SK-N-SH treated with all-trans-retinoic acid at 6 μM for 48 hours (cell line): ENCODE results near the gene ZNF829.

ENCODE experiments used
- ATAC-seq: fragments of 200-7000 bp; cut with Tn5 transposase; 3 replicates; pipeline ENCODE4 v1.9.1; 2020; ENCODE audit warnings: mild to moderate bottlenecking, moderate library complexity
- ARNTL ChIP-seq: fragments of 450-650 bp; formaldehyde crosslinking; IDR thresholded peaks from 2 replicates; pipeline ENCODE4 v1.5.0; 2020; ENCODE audit warnings: low read depth, mild to moderate bottlenecking, moderate library complexity, borderline replicate concordance
- BACH2 ChIP-seq: fragments of 250-450 bp; sonication (Bioruptor Pico); IDR thresholded peaks from 2 replicates; pipeline ENCODE4 v1.9.0; 2021; ENCODE audit warnings: mild to moderate bottlenecking, borderline replicate concordance
- CREB5 ChIP-seq: fragments of 250-450 bp; sonication (Bioruptor Pico); IDR thresholded peaks from 2 replicates; pipeline ENCODE4 v1.5.1; 2020; ENCODE audit warnings: low read depth, mild to moderate bottlenecking, moderate library complexity
- CSDC2 ChIP-seq: fragments of 250-450 bp; sonication (Bioruptor Pico); IDR thresholded peaks from 2 replicates; pipeline ENCODE4 v1.5.0; 2020; ENCODE audit warnings: mild to moderate bottlenecking, moderate library complexity
- CSRNP3 ChIP-seq: fragments of 250-450 bp; sonication (Bioruptor Pico); IDR thresholded peaks from 2 replicates; pipeline ENCODE4 v1.5.1; 2021; ENCODE audit warnings: mild to moderate bottlenecking, moderate library complexity
- GLIS3 ChIP-seq: fragments of 250-450 bp; sonication (Bioruptor Pico); IDR thresholded peaks from 2 replicates; pipeline ENCODE4 v1.5.0; 2020; ENCODE audit warnings: mild to moderate bottlenecking, moderate library complexity
- ISL1 ChIP-seq: fragments of 250-450 bp; sonication (Bioruptor Pico); IDR thresholded peaks from 2 replicates; pipeline ENCODE4 v2.1.2; 2022; ENCODE audit warnings: mild to moderate bottlenecking, moderate library complexity
- PATZ1 ChIP-seq: fragments of 250-450 bp; sonication (Bioruptor Pico); IDR thresholded peaks from 2 replicates; pipeline ENCODE4 v1.8.0; 2020; ENCODE audit warnings: mild to moderate bottlenecking, moderate library complexity, borderline replicate concordance
- POU6F1 ChIP-seq: fragments of 250-450 bp; sonication (Bioruptor Pico); IDR thresholded peaks from 2 replicates; pipeline ENCODE4 v1.8.0; 2021; ENCODE audit warnings: low read depth, mild to moderate bottlenecking, moderate library complexity, borderline replicate concordance
- PPARA ChIP-seq: fragments of 250-450 bp; sonication (Bioruptor Pico); IDR thresholded peaks from 2 replicates; pipeline ENCODE4 v1.5.0; 2020; ENCODE audit warnings: mild to moderate bottlenecking, borderline replicate concordance
- RARB ChIP-seq: fragments of 250-450 bp; sonication (Bioruptor Pico); IDR thresholded peaks from 2 replicates; pipeline ENCODE4 v1.8.0; 2021; ENCODE audit warnings: mild to moderate bottlenecking, moderate library complexity
- SNAI2 ChIP-seq: fragments of 250-450 bp; sonication (Bioruptor Pico); IDR thresholded peaks from 2 replicates; pipeline ENCODE4 v1.5.0; 2020; ENCODE audit warnings: mild to moderate bottlenecking, moderate library complexity
- TCF4 ChIP-seq: fragments of 250-450 bp; sonication (Bioruptor Pico); IDR thresholded peaks from 2 replicates; pipeline ENCODE4 v1.8.0; 2021; ENCODE audit warnings: mild to moderate bottlenecking, moderate library complexity, borderline replicate concordance
- TOX ChIP-seq: fragments of 250-450 bp; sonication (Bioruptor Pico); IDR thresholded peaks from 2 replicates; pipeline ENCODE4 v1.8.0; 2021; ENCODE audit warnings: mild to moderate bottlenecking, moderate library complexity, borderline replicate concordance
- ZC3H10 ChIP-seq: fragments of 250-450 bp; sonication (Bioruptor Pico); IDR thresholded peaks from 2 replicates; pipeline ENCODE4 v1.5.1; 2021; ENCODE audit warnings: mild to moderate bottlenecking, moderate library complexity
- ZFP3 ChIP-seq: fragments of 250-450 bp; sonication (Bioruptor Pico); IDR thresholded peaks from 2 replicates; pipeline ENCODE4 v1.5.0; 2020; ENCODE audit warnings: mild to moderate bottlenecking, moderate library complexity
- ZFP30 ChIP-seq: fragments of 450-650 bp; formaldehyde crosslinking; IDR thresholded peaks from 2 replicates; pipeline ENCODE4 v1.5.0; 2022; ENCODE audit warnings: mild to moderate bottlenecking, moderate library complexity
- ZNF565 ChIP-seq: fragments of 450-650 bp; formaldehyde crosslinking; conservative IDR thresholded peaks from 2 replicates; pipeline ENCODE4 v1.5.0; 2020; ENCODE audit warnings: low read depth, mild to moderate bottlenecking, moderate library complexity
- ZNF70 ChIP-seq: fragments of 450-650 bp; formaldehyde crosslinking; IDR thresholded peaks from 2 replicates; pipeline ENCODE4 v1.5.0; 2020; ENCODE audit warnings: mild to moderate bottlenecking, moderate library complexity
- ZNF8 ChIP-seq: fragments of 450-650 bp; formaldehyde crosslinking; IDR thresholded peaks from 2 replicates; pipeline ENCODE4 v1.5.0; 2020; ENCODE audit warnings: mild to moderate bottlenecking, moderate library complexity

ZNF829 gene

GRCh38 chr19:36894849-36895383, 21.2 kb downstream of the ZNF829 start (continued):
- TF ChIP-seq CSRNP3 (CRISPR knock-in tag): no peak
- TF ChIP-seq PATZ1: no peak
- no peak for TF ChIP-seq PPARA
- no peak for TF ChIP-seq SNAI2 (CRISPR knock-in tag)
- no peak for TF ChIP-seq ISL1 (CRISPR knock-in tag)

- no peak for TF ChIP-seq BACH2 (CRISPR knock-in tag)
- TF ChIP-seq ZC3H10 (CRISPR knock-in tag): no peak
- no peak for TF ChIP-seq RARB (CRISPR knock-in tag)
- no peak for TF ChIP-seq ARNTL (CRISPR knock-in tag)
- TF ChIP-seq CSDC2: no peak
- ATAC-seq: no peak
These were observed 24.2 kb downstream of the ZNF829 start for GRCh38 chr19:36891768-36892357.

GRCh38 chr19:36876993-36877938, 38.8 kb downstream of the ZNF829 start:
- TF ChIP-seq TCF4 (no peak), ZNF8 (CRISPR knock-in tag) (no peak), ZNF70 (CRISPR knock-in tag) (no peak), POU6F1 (CRISPR knock-in tag) (no peak), PATZ1 (no peak), ISL1 (CRISPR knock-in tag) (no peak), CSDC2 (no peak), ARNTL (CRISPR knock-in tag) (no peak), ZNF565 (CRISPR knock-in tag) (no peak), BACH2 (CRISPR knock-in tag) (no peak), ZC3H10 (CRISPR knock-in tag) (no peak), TOX (no peak), CREB5 (CRISPR knock-in tag) (no peak), SNAI2 (CRISPR knock-in tag) (no peak), GLIS3 (CRISPR knock-in tag) (no peak)
- no peak for ATAC-seq

GRCh38 chr19:36851898-36852297, 64.2 kb downstream of the ZNF829 start:
- no peak for ATAC-seq
- TF ChIP-seq BACH2 (CRISPR knock-in tag) (no peak), ZC3H10 (CRISPR knock-in tag) (no peak), PPARA (no peak), CSDC2 (no peak), PATZ1 (no peak), ARNTL (CRISPR knock-in tag) (no peak), ZFP30 (CRISPR knock-in tag) (no peak), ZFP3 (no peak), SNAI2 (CRISPR knock-in tag) (no peak), POU6F1 (CRISPR knock-in tag) (no peak)
